NCI-H446 treated with DMSO at 0.1 percent for 48 hours (cell line): ENCODE data around the gene GALC.
"Not testable (repeated sequence)": the region's sequence is repeated elsewhere in the genome, so short reads cannot be mapped to it uniquely, and the experiment has no call there.

ENCODE experiments used
- DNase-seq: peaks from one replicate; lab custom pipeline; 2025; lab: John Stamatoyannopoulos, UW

Gene GALC

DNA sequence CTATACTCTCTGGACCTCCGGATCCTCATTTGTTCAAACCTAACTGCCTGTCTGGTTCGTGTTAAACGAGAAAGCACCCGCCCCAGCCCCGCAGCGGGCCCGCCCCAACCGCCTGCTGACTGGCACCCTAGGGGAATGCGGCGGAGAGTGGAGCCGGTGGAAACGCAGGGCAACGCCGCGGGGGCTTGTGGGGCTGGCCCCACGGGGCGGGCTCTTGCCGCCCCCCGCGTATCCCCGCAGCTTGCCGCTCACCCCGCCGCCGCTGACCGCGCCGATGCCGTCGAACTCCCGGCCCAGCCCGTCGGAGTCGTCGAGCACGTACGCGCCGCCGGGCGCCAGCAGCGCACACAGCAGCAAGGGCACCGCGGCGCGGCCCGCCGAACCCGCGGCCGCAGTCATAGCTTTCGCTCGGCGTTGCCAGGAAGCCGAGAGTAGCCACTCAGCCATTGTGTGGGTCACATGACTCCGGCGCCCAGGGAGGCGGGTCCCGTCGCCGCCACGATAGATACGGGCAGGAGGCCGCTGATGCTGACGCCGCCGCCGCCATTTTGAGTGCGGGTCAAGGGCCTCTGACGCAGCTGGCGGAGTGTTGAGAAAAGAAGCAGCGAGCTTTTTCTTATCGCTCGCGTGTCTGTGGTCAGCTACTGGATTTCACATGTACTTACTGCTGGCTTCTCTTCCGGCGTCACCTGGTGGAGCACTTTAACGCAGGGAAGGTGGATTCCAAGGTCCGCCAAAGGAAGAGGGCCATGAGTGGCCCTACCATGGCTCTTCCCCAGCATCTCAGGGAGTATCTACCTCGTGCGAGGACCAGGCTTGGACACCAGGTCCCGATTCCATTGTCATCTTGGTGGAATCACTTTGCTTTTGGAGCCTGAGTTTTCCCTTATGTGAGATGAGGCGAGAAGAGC, at the start of gene GALC:
TSS of gene GALC (minus strand) at position 465 of the 911 bp plus-strand sequence. CDS start at position 447, 18 bp downstream.
- peak; percentile 65 for DNase-seq

DNA sequence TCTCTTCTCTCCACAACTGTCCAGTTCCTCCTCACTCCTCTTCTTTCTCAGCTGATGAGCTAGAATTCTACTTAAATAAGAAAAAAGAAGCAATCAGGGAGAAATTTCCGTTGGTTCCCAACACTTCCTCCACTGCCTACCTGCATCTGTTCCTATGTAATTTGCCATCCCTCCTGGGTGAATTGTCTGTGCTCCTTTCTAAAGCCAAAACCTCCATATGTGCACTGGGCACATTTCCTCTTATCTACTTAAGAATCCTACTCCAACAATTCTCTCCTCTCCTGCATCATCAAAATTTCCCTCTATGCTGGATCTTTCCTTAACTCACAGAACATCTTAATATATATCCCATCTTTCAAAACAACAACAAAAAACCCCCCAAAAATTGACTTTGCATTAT, 47.2 kb upstream of the GALC start:
- DNase-seq: no peak

- no peak for DNase-seq
Observed at GRCh38 chr14:88039197-88039596, 46.2 kb upstream of the GALC start.

DNA sequence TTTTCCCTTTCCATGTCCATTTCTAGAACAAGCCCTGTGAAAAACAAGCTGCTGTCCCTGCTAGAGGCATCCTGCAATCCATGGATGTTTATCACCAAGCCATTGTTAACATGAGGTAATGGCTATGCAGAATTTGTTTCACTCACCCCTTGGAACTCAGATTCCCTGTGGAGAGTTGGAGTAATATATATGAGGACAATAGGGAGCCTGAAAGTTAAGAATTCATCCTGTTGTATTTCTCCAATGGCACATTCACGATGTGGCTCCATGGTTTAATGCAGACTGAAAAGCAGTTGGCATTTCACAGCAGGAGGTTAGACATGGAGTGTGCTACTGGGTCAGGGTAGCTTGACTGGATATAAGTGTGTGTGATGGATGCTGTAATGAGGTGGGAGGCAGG, 44.3 kb upstream of the GALC start:
- DNase-seq: no peak

GRCh38 chr14:88036422-88036821, 43.4 kb upstream of the GALC start:
- no peak for DNase-seq

DNA sequence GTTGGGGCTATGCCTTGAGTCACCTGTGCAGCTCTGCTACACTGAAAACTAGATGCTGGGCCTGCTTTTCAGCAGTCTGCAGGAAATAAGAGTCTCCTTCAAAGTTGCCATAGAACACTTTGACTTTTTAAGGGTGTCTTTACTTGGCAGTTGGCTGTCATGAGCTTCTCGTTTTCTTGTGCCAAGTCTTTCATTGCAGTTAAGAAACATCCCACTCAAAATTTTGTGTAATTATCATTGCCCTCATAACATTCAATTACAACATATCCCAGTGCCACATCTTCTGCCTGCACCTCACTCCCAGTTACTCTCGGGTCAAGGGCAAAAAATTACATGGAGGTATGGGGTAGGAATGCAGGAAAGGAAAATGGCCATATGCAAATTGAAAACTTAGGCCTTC, 41.1 kb upstream of the GALC start:
- no peak for DNase-seq

- DNase-seq: no peak
Observed at GRCh38 chr14:88032373-88032772, 39.4 kb upstream of the GALC start.

GRCh38 chr14:88030892-88031291, 37.9 kb upstream of the GALC start:
- no peak for DNase-seq

GRCh38 chr14:88030079-88030478, 37.1 kb upstream of the GALC start:
- DNase-seq: no peak

DNA sequence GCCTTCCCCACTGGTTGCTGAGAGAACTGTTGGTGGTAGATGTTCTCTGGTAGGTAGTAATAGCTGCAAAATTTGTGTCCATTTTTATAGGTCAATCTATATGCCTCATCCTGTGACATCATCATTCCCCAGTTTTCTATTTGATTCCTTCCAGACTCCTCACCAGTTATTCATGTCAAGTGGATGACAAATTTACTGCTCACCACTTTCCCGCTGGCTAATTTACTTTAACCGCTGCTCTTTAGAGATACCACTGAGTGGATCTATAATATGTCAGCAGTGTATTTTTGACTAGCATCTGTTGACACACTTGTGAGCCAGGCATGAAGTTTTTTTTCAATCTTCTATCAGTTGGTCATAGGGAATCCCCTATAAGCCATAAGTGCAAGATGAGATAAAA, 36.5 kb upstream of the GALC start:
- no peak for DNase-seq

DNA sequence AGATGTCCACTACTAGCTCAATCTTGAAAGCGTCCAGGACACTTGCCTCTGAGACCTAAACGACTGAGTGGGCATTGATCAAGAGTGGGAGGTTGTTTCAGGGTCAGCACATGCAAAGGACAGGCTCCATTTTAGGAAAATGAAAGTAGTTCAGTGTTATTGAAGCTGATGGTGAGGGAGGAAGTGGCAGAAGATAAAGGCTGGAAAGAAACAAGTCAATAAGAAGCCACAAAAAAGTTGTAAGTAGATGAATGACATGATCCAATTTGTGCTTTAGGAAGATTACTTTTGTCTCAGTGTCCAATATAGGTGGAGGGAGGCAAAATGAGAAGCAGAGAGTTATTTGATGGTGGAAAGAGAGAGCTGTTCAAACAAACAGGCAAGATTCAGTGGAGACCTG, 33.9 kb upstream of the GALC start:
- no peak for DNase-seq

- DNase-seq: no peak
Observed at GRCh38 chr14:88025313-88025712, 32.3 kb upstream of the GALC start.

DNA sequence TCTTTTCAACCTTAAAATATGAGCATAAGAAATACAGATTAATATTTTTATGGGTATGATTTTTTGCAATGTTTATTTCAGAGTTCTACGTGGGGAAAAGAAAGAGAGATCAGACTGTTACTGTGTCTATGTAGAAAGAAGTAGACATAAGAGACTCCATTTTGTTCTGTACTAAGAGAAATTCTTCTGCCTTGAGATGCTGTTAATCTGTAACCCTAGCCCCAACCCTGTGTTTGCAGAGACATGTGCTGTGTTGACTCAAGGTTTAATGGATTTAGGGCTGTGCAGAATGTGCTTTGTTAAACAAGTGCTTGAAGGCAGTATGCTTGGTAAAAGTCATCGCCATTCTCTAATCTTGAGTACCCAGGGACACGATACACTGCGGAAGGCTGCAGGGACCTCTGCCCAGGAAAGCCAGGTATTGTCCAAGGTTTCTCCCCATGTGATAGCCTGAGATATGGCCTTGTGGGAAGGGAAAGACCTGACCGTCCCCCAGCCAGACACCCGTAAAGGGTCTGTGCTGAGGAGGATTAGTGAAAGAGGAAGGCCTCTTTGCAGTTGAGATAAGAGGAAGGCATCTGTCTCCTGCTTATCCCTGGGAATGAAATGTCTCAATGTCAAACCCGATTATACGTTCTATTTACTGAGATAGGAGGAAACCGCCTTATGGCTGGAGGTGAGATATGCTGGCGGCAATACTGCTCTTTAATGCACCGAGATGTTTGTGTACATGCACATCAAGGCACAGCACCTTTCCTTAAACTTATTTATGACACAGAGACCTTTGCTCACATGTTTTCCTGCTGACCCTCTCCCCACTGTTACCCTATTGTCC, 31.5 kb upstream of the GALC start:
- not testable (repeated sequence) for DNase-seq

DNA sequence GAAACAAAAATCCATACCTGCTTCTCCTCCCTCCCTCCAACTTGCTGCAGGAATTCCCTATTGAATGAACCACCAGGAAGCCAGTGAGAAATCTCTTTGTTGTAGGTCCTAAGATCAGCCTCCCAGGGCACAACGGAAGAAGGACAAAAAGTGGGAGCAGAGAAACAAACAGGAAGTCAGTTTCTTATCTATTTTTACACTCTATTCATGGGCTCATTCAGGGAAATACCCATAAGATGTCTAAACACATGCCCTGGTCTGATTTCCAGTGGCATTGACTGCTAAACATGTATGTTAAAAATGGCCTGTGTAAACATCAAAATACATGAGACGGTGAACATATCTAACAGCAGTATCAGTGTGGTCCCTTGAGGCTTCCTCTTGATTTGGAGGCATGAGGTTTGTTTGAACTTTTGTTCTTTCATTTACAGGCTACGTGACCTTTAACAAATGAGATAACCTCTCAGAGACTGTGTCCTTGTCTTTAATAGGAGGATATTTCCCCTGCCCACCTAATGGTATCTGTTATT, 30.7 kb upstream of the GALC start:
- no peak for DNase-seq

- DNase-seq: no peak
Observed at GRCh38 chr14:88017535-88017934, 24.6 kb upstream of the GALC start.

DNA sequence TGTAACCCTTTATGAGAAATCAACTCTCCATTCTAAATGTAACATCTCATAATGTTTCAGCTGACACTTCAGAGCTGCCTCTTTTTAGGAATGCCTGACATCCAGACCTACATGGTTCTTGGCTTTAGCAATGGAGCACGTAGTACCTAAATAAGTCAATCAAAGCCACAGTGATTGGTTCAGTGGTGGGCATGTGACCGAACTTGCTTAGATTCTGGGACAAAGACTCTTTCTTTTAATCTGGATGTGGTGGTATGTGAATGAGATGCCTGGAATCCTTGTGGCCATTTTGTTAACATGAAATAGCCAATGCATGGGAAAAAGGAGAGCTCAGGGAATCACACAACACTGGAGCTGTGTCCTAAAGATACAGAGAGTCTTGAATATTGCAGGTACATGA, 23.8 kb upstream of the GALC start:
- DNase-seq: no peak

GRCh38 chr14:88013750-88014349, 20.9 kb upstream of the GALC start:
- peak; percentile 33 for DNase-seq

GRCh38 chr14:88012495-88012894, 19.5 kb upstream of the GALC start:
- no peak for DNase-seq

DNA sequence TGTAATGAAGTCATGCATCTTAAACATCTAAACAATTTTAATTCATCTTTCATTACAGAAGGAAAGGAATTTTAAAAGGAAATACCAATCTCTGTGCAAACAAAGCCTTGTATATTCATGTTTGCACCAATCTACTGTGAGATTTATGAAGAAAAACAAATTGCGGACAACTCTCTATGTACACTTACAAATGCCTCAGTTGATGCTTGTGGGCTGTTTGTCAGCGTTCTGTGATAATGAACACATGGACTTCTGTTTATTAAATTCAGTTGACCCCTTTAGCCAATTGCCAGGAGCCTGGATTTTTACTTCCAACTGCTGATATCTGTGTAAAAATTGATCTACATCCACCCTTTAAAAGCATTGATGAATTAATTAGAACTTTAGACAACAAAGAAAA, 17.3 kb upstream of the GALC start:
- no peak for DNase-seq

DNA sequence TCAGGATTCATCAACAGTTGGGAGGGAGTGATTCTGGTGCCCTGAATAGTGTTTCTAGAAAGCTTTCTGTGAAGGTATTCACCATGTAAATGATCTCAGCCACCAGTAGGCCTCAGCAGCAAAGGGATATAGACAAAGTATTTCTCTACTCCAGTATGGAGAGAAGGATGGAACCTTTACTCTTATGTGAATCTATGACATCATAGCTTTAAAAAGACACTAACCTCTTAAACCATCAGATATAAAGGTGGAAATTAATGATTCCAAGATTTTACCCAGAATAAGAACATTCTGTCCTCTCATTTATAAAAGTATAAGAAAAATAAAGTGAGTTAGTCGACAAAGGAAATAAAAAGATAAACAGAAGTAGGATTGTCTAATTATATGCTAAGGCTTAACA, 16.5 kb upstream of the GALC start:
- no peak for DNase-seq

GRCh38 chr14:88008039-88008742, 15.2 kb upstream of the GALC start:
- no peak for DNase-seq

- DNase-seq: no peak
Observed at GRCh38 chr14:88007608-88008007, 14.6 kb upstream of the GALC start.
